GM23338 (cell line): ENCODE data around the gene WDR37. TPM values are rescaled to one million over a fixed set of nuclear protein-coding genes. Genes with fewer than 3 reads are reported as not detected.

ENCODE experiments used
- ATAC-seq: fragments of 200-7000 bp; cut with Tn5 transposase; 3 replicates; pipeline ENCODE4 v1.9.1; 2020
- DNase-seq: peaks from one replicate; pipeline ENCODE4 v3.0.0-alpha.2; 2015; ENCODE audit warnings: low spot score
- H2AFZ ChIP-seq: fragments of 200-600 bp; sonication (generic); 2 replicates; pipeline ENCODE4 v1.8.0; 2016; ENCODE audit warnings: antibody characterized with exemption, mild to moderate bottlenecking, moderate library complexity
- H3F3A ChIP-seq: fragments of 200-600 bp; sonication (generic); replicated peaks from 2 replicates; pipeline ENCODE4 v1.8.0; 2017; ENCODE audit warnings: antibody characterized with exemption, mixed run types, low read depth
- H3K27ac ChIP-seq: fragments of 200-600 bp; sonication (generic); 2 replicates; pipeline ENCODE4 v1.6.1; 2016; ENCODE audit warnings: low read depth
- H3K27me3 ChIP-seq: fragments of 200-600 bp; sonication (generic); 2 replicates; pipeline ENCODE4 v1.8.0; 2016; ENCODE audit warnings: mild to moderate bottlenecking, mixed run types, moderate library complexity; ENCODE audit not compliant: insufficient read depth
- H3K36me3 ChIP-seq: fragments of 200-600 bp; sonication (generic); 2 replicates; pipeline ENCODE4 v1.8.0; 2016; ENCODE audit warnings: mild to moderate bottlenecking; ENCODE audit not compliant: insufficient read depth
- H3K4me1 ChIP-seq: fragments of 200-600 bp; sonication (generic); 2 replicates; pipeline ENCODE4 v1.8.0; 2016; ENCODE audit warnings: mild to moderate bottlenecking, moderate library complexity; ENCODE audit not compliant: insufficient read depth
- H3K4me2 ChIP-seq: fragments of 200-600 bp; sonication (generic); 2 replicates; pipeline ENCODE4 v1.7.1; 2017; ENCODE audit warnings: mixed run types
- H3K4me3 ChIP-seq: fragments of 200-600 bp; sonication (generic); 2 replicates; pipeline ENCODE4 v1.6.1; 2016; ENCODE audit warnings: mixed run types
- H3K79me2 ChIP-seq: fragments of 200-600 bp; sonication (generic); replicated peaks from 2 replicates; pipeline ENCODE4 v1.8.0; 2017; ENCODE audit warnings: mild to moderate bottlenecking; ENCODE audit not compliant: insufficient read depth
- H3K9me2 ChIP-seq: fragments of 200-600 bp; sonication (generic); 2 replicates; pipeline ENCODE4 v1.8.0; 2017; ENCODE audit not compliant: insufficient read depth
- H4K20me1 ChIP-seq: fragments of 200-600 bp; sonication (generic); replicated peaks from 2 replicates; pipeline ENCODE4 v1.8.0; 2017; ENCODE audit warnings: mild to moderate bottlenecking; ENCODE audit not compliant: insufficient read depth
- H3K27ac Mint-ChIP-seq: 2 replicates; pipeline ENCODE4 v1.8.0; 2020; ENCODE audit warnings: inconsistent platforms, mild to moderate bottlenecking, moderate library complexity, mixed read lengths
- H3K27me3 Mint-ChIP-seq: 3 replicates; pipeline ENCODE4 v1.8.0; 2022; ENCODE audit warnings: low read depth, mild to moderate bottlenecking, moderate library complexity, mixed read lengths, inconsistent platforms; ENCODE audit not compliant: insufficient read depth, poor library complexity
- H3K36me3 Mint-ChIP-seq: 3 replicates; pipeline ENCODE4 v1.8.0; 2021; ENCODE audit warnings: low read depth, mild to moderate bottlenecking, inconsistent platforms, moderate library complexity, mixed read lengths
- H3K4me1 Mint-ChIP-seq: 3 replicates; pipeline ENCODE4 v1.8.0; 2020; ENCODE audit warnings: mild to moderate bottlenecking, inconsistent platforms, mixed read lengths
- H3K4me3 Mint-ChIP-seq: 3 replicates; pipeline ENCODE4 v1.8.0; 2021; ENCODE audit warnings: moderate library complexity, mild to moderate bottlenecking, inconsistent platforms, mixed read lengths
- H3K9me3 Mint-ChIP-seq: 3 replicates; pipeline ENCODE4 v1.8.0; 2020; ENCODE audit warnings: moderate library complexity, mild to moderate bottlenecking, inconsistent platforms, mixed read lengths
- CREB1 ChIP-seq: fragments of 250-450 bp; sonication (Bioruptor Pico); IDR thresholded peaks from 2 replicates; pipeline ENCODE4 v1.5.0; 2020; ENCODE audit warnings: low read depth, mild to moderate bottlenecking, moderate library complexity
- CTCF ChIP-seq, 2 experiments: fragments of 200-600 bp in 1 of 2; sonication (generic) in 1 of 2; conservative IDR thresholded peaks; 2 replicates each; pipeline versions ENCODE4 v1.5.1 to v1.6.1; 2016 to 2017; ENCODE audit warnings: antibody characterized with exemption in 2 of 2, low read depth in 2 of 2, mild to moderate bottlenecking in 2 of 2, moderate library complexity in 1 of 2
- EZH2 ChIP-seq: fragments of 200-600 bp; sonication (generic); IDR thresholded peaks from one replicate; pipeline ENCODE4 v1.8.0; 2017; ENCODE audit warnings: antibody characterized with exemption, mild to moderate bottlenecking, low read depth; ENCODE audit not compliant: unreplicated experiment
- EZH2phosphoT487 ChIP-seq: fragments of 200-600 bp; sonication (generic); IDR thresholded peaks from one replicate; pipeline ENCODE4 v1.8.1; 2018; ENCODE audit warnings: antibody characterized with exemption; ENCODE audit not compliant: unreplicated experiment
- JUNB ChIP-seq: IDR thresholded peaks from one replicate; pipeline ENCODE4 v1.6.1; 2016; ENCODE audit warnings: antibody characterized with exemption; ENCODE audit not compliant: unreplicated experiment
- POLR2AphosphoS5 ChIP-seq: IDR thresholded peaks from 2 replicates; pipeline ENCODE4 v1.6.1; 2016; ENCODE audit warnings: antibody characterized with exemption, low read depth
- ZNF331 ChIP-seq: fragments of 250-450 bp; sonication (Bioruptor Pico); IDR thresholded peaks from 2 replicates; pipeline ENCODE4 v1.5.0; 2020; ENCODE audit warnings: low read depth, mild to moderate bottlenecking, moderate library complexity
- ZNF462 ChIP-seq: fragments of 250-450 bp; sonication (Bioruptor Pico); IDR thresholded peaks from 2 replicates; pipeline ENCODE4 v1.5.0; 2020; ENCODE audit warnings: mild to moderate bottlenecking, moderate library complexity
- polyA plus RNA-seq: library from polyadenylated mRNA; unstranded; fragments of >200 nt; fragmentation: Nextera tagmentation; extraction: Ambion mirVana; gene quantifications from 2 replicates; pipeline ENCODE4 v1.2.1, GENCODE V29; 2016
- total RNA-seq: library from RNA; depleted of rRNA; stranded (reverse); fragments of >200 nt; shearing (Covaris generic); gene quantifications from 2 replicates; pipeline ENCODE4 v1.2.3, GENCODE V29; 2014
- TF ChIP-seq, protein P1 (sequence below): IDR thresholded peaks from 2 replicates; pipeline ENCODE4 v1.6.1; 2016; ENCODE audit warnings: antibody characterized with exemption

WDR37 gene
- total and polyA plus RNA-seq, 2 experiments from 2014 or later = 6.0 to 10.2 TPM

DNA sequence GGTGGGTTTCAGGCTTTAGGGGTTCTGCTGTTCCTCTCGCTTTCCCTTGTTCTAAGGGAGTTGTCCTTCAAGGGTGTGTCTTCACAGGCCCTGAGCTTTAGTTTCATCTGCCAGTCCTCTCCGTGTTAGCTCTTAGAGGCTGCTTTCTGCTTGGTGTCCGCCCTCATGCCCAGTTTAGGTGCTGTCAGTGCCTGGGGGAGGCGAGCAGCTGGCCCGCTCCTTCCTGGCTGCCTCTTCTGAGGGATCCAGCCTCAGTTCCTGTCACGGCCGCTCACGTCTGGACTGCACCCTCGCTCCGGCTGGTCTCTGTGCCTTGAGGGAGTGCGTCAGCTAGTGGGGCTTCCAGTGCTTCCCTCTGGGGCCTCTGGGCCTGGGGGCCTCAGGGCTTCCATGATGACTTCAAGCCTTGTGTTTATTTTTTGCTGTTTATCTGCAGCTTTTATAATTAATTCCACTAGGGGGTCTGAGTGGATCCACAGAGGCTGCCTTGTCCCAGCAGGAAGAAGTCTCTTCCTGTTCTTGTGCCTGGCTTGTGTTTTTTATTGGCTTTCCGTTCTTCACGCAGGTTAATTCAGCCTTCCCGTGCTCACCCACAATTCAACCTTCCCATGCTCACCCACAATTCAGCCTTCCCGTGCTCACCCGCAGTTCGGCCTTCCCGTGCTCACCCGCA is 33.0 kb downstream of the WDR37 start (continued):
- TF ChIP-seq ZNF462 (no peak), POLR2AphosphoS5 (no peak)

- no peaks in the 10 kb centered on the region for H3K9me3 Mint-ChIP-seq
Observed at GRCh38 chr10:1090696-1091095, 34.5 kb downstream of the WDR37 start.

More at GRCh38 chr10:1090696-1091095, 34.5 kb downstream of the WDR37 start:
- H3K27me3 Mint-ChIP-seq = peaks cover 4% of the 10 kb centered on the region
- Histone ChIP-seq H3K27me3 (no peaks in the 10 kb centered on the region), H3K4me1 (no peaks in the 10 kb centered on the region), H3K4me3 (no peak overlapping the region), H3K9me2 (no peaks in the 10 kb centered on the region), H4K20me1 (peaks cover 10% of the 10 kb centered on the region; the same call in 1 of the 2 replicates), H3K36me3 (peaks cover 11% of the 10 kb centered on the region), H2AFZ (no peak overlapping the region), H3K4me2 (no peak overlapping the region), H3F3A (no peaks in the 10 kb centered on the region), H3K27ac (no peak overlapping the region), H3K79me2 (no peaks in the 10 kb centered on the region)
- H3K4me1 Mint-ChIP-seq = no peaks in the 10 kb centered on the region
- peaks cover 38% of the 10 kb centered on the region for H3K36me3 Mint-ChIP-seq
- ATAC-seq (no peak), DNase-seq (no peak)
- no peak overlapping the region for H3K4me3 Mint-ChIP-seq
- no peak overlapping the region for H3K27ac Mint-ChIP-seq
- TF ChIP-seq CREB1 (CRISPR knock-in tag) = no peak
- no peak for TF ChIP-seq JUNB
- TF ChIP-seq, protein P1, sequence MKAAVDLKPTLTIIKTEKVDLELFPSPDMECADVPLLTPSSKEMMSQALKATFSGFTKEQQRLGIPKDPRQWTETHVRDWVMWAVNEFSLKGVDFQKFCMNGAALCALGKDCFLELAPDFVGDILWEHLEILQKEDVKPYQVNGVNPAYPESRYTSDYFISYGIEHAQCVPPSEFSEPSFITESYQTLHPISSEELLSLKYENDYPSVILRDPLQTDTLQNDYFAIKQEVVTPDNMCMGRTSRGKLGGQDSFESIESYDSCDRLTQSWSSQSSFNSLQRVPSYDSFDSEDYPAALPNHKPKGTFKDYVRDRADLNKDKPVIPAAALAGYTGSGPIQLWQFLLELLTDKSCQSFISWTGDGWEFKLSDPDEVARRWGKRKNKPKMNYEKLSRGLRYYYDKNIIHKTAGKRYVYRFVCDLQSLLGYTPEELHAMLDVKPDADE = no peak
- TF ChIP-seq CTCF (conservative IDR thresholded peaks at IDR 0.05; ENCODE audit: low read depth in 2 of 2) = no peak
- TF ChIP-seq EZH2phosphoT487 = no peak
- no peak for TF ChIP-seq EZH2
- TF ChIP-seq POLR2AphosphoS5 = no peak
- TF ChIP-seq ZNF331 (CRISPR knock-in tag) = no peak
